Endothelial cell of coronary artery (primary cell): ENCODE results near the gene NPAS2. TPM values are rescaled to one million over a fixed set of nuclear protein-coding genes. Genes with fewer than 3 reads are reported as not detected.

Experiments
- total RNA-seq: library from RNA; depleted of rRNA; stranded (reverse); fragments of >200 nt; gene quantifications from 2 replicates; pipeline ENCODE4 v1.2.3, GENCODE V29; 2014

Gene NPAS2
- total RNA-seq, result 5.8 and 6.6 TPM in 2 replicates

GRCh38 chr2:100819370-100820272 is at the start of gene NPAS2:
NPAS2 (plus strand) TSS chr2:100820139; CDS start chr2:100904755, 84,616 bp downstream.

GRCh38 chr2:101001691-101002561 is 182.0 kb downstream of the NPAS2 start, which contains the start of gene RPL31:
RPL31 (plus strand) TSS chr2:101002289; CDS start chr2:101002702, 413 bp downstream.

Other genes starting within 250 kb of the NPAS2 start
- 1,937 and 2,025 TPM in 2 replicates for gene RPL31, start 182.2 kb downstream of the NPAS2 start, total RNA-seq